ENCODE measurements around the gene PLXNA1.

PLXNA1 gene

DNA sequence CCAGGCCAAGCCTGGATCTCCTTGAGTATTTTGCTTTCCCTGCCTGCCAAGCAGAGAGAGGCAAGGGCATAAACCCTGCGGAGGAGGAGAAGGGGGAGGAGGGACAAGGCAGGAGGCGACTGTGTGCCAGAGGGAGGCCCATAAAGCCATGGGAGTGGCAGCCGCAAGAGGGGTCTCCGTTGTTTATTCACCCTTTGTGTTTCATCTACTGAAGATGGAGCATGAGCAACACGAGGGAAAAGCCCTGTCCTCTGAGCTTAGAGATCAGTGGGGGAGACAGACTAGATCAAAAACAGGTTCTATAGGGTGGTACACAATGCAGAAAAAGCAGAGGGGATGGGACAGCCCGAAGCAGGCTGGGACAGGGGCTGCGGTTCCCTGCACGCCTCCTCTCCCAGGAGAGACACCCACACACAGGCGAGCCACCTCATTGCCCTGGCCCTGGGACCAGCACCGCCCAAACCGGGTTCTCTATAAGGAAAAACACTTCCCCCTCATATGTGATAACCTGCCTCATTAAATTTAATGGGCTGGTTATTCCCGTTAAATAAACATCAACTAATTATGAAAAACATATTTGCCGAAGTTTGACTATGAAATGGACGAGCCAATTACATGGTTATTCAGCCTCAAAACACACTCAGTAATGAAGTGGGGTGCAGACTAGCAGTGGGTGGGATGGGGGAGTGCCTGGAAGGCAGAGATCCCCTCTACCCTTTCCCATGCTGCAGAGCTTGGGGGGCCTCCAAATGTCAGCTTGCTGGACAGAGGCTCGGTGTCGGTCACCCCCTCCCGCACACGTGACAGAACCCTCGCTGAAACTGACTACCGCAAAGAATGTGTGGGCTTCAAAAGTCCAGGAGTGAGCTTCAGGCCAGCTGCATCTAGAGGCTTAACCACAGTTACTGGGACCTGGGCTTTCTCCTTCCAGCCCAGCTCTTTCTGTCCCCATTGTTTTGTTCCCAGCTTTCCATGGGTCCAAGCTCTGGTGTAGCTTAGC is 14.2 kb upstream of the PLXNA1 start:
- DNase-seq (ENCODE audit: low spot score) = no peak

DNA sequence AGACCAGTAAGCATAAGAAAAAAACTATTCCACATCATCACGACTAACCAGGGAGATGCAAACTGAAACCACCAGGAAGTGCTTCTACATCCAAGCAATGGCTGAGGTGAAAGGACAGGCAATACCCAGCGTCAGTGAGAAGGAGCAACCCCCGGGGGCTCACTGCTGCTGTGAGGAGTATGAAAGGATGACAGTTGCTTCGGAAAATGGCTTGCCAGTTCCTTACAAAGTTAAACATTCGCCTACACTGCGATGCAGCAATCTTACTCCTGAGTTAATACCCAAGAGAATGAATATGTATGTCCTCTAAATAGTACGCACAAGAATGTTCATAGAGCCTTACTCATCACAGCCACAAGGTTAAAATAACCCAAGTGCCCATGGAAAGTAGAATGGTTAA is 13.3 kb upstream of the PLXNA1 start:
- no peak for DNase-seq (ENCODE audit: low spot score)

DNA sequence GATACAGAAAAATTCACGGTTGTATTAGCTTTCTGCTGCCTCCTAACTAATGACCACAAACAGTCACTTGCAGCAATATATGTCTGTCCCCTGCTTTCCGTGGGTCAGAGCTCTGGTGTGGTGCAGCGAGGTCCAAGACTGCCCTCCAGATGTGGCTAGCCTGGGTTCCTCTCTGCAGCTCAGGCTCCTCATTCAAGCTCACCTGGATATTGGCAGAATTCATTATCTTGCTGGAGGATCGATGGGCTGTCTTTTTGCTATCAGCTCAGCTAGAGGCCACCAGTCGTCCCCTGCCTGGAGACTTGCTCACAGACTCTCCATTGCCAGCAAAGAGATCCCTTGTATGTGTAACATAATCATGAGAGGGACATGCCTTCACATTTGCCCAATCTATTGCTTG is 12.8 kb upstream of the PLXNA1 start:
- no peak for DNase-seq (ENCODE audit: low spot score)

DNA sequence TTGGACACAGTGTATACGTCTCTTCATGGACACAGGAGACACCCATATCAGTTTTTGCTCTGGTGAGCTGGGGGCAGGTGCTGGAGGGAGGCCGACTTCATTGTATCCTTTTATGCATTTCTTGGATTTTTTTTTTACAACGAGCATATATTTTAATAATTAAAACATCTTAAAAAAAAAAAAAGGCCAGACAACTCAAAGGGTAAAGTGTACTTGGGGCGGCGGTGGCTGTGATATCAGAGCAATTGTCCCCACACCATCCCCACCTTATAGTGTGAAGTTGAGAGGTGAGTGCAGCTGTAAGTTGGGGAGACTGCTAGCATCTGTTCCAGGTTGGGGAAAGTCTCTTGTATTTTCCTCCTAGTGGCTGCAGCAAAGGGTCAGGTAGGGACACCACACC is 12.0 kb upstream of the PLXNA1 start:
- DNase-seq (ENCODE audit: low spot score) = no peak

DNA sequence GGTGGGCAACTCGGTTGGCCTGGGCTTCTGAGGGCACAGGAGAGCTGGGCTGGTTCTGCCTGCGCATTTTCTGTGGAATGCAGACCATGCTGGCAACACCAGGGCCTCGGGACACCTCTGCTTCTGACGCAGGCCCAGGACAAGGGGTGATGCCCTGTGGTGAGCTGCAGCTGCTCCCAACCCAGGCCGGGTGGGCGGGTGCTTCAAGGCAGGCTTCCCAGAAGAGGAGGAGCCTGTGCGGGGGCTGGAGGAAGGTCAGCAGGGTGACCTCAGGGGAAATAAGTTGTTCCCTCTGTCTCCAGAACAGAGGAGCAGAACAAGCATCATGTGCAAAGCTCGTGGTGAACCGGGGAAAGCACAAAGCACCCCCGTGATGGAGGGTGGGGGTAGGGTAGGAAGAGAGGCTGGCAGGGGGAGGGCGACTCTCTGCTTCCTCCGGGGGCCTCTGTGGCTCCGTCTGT is 11.0 kb upstream of the PLXNA1 start:
- peak; percentile 37 for DNase-seq (ENCODE audit: low spot score)

DNA sequence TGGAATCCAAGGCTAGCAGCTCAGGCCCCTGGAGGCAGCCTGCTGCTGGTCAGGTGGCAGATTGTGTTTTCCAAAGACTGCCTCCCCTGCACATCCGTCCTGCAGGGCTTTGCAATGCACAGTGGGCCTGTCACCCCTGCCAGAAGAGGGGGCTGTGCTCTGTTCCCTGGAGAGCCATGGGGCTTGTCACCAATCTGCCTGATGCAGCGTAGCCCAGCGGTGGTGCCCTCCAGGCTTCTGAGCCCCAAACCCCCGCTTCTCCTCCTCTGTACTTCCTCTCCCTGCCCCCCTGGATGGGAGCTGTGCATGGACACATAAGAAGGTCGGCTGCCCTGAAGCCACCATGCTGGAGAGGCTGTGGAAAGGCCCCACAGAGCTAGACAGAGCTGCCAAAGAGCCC is 10.0 kb upstream of the PLXNA1 start:
- DNase-seq (ENCODE audit: low spot score) = no peak

DNA sequence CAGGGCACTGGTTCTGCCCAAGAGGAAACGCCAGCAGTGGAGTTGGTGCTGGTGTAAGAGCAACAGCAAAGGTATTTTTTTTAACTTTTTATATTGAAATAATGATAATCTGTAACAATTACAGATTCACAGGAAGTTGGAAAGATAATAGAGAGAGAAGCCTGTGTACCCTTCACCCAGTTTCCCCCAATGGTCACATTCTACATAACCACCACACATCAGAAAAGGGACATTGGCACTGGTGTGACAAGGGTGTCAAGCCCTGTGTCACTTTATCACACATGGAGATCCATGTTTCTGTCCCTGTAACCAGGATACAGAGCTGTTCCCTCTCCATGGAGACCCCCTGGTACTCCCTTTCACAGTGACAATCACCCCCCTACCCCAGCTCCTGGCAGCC is 9.1 kb upstream of the PLXNA1 start:
- DNase-seq (ENCODE audit: low spot score) = no peak

DNA sequence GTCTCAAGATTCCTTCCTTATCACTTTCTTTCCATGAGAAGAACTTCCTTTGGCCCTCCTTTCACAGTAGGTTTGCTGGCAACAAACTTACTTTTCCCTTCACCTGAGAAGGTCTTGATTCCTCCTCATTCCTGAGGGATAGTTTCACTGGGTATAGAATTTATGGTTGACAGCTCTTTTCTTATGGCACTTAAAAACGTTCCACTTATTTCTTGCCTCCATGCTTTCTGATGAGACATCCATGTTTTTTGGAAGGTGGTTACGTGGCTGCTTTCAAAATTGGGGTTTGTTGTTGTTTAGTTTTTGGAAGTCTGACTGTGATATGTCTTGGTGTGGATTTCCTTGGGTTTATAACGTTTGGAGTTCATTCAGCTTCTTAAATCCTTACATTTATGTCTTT is 8.2 kb upstream of the PLXNA1 start:
- DNase-seq (ENCODE audit: low spot score) = no peak

DNA sequence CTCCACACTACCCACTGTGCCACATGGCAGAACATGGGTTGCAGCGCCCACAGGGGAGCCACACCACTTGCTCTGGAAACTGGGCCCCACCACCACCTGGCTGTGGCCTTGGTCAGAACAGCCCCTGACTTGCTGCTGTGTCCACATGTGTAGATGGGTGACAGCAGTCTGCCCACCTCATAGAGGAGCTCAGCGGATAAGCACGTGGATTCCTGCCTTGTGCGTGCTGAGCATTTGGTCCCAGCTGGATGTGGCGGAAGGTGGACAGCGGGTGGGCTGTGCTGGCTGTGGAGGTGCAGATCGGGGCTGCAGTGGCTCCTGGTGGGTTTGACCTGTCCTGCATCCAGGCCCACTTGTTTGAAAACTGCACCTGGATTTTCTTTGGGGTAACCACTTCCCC is 6.0 kb upstream of the PLXNA1 start:
- DNase-seq (ENCODE audit: low spot score) = no peak

DNA sequence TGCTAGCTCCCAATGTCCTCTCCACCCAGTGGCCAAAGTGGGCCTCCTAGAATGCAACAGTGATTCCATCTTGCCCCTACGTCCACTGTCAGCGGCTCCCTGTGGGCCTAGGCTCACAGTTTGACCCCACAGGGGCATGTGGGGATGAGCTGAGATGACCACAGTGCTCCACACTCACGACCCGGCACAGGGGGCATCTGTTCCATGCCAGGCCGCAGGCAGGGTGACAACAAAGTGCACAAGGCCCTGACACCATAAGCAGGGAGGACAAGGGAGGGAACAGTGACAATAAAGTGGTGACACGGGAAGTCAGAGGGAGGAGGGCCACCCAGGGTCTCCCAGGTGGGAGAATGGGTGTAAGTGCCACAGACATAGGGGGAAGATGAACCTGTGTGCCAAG is 5.1 kb upstream of the PLXNA1 start:
- DNase-seq (ENCODE audit: low spot score) = no peak

DNA sequence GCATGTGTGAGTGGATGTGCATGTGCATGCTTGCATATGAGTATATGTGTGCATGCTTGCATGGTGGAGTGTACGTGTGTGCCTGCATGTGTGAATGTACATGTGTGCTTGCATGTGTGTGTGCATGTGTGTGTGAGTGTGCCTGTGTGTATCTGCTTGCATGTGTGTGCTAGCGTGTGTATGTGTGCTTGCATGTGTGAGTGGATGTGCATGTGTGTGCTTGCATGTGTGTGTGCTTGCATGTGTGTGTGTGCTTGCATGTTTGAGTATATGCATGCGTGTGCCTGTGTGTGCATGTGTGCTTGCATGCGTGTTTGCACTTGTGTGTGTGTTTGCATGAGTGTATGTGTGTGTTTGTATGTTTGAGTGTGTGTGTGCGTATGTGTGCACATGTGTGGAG is 4.6 kb upstream of the PLXNA1 start:
- no peak for DNase-seq (ENCODE audit: low spot score)

DNA sequence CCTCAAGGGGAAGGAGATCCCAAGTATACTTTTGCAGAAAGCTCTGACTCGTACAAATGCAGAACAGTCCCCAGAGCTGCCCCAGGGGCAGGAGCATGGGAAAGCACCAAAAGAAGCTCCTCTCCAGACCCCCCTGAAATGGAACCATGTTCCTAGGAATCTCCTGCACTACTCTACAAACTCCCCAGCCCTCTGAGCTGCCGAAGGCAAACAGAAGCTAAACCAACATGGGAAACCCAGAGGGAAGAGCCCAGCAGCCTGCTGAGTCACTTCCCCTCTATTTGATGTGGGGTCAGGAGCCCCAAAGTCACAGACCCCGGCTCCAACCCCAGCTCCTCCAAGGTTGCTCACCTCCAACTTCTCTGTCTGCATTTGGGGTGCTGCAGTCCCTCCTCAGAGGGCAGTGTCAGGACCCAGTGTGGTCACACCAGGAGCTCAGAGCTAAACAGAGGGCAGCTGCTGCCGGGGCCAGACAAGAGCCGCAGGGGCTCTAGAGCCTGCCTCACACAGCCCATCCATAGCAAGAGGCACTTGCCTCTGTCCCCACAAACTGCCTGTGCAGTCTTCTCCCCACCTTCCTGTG is 3.8 kb upstream of the PLXNA1 start:
- DNase-seq (ENCODE audit: low spot score) = no peak

DNA sequence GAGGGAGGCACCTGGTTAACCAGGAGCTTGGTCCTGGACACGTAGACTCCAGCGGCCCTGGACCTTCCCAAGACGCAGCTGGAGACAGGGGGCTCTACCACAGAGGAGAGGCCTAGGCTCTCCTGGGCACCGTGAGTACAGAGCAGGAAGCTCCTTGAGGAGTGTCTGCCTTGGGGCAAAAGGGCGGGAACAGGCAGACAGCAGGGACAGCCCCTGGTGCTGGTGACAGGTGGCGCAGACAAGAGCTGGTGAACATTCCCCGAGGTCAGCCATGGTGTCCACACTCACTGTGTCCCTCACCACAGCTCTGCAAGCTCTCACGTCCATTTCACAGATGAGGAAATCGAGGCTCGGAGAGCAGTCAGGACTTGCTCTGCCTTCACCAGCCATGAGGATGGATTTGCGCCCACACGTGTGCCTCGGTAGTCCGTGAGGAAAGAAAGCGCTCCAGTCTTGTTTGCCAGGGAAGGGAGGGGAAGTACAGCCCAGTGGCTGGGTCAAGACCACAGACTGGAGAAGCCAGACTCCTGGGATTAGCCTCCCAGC is 2.6 kb upstream of the PLXNA1 start:
- no peak for DNase-seq (ENCODE audit: low spot score)

DNA sequence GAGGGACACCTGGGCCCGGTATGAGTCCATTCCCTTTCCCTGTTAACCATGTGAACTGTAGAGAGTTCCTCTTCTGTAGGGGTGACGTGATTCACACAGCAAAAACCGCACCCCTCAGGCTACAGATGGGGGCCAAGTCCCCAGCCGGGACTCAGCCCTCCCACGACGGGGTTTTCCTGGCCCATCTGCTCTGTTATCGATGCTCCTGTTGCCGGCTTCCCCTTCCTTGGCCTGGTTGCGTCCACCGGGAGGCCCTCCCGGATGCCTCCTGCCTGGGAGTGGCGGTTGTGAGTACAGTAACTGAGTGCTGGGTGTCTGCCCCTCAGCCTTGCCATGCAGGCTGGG is 817 bp upstream of the PLXNA1 start:
- DNase-seq (ENCODE audit: low spot score) = peak; percentile 66

DNA sequence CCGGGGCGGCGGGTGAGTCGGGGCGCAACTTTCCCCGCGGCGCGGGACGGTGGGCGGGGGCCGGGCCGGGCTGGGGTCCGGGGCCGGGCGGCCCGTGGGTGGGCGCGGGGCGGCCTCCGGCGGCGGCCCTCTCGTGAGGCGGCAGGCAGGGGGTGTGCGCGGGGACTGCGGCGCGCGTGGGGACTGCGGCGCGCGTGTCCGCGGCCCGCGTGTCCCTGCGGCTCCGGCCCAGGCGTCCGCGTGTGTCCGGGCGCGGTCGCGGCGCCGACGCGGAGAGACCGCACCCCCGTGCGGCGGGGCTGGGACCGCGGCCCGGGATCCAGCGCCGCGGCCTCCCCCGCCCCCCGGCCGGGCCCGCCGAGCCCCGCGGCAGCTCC is 349 bp downstream of the PLXNA1 start:
- DNase-seq (ENCODE audit: low spot score) = peak; percentile 41

DNA sequence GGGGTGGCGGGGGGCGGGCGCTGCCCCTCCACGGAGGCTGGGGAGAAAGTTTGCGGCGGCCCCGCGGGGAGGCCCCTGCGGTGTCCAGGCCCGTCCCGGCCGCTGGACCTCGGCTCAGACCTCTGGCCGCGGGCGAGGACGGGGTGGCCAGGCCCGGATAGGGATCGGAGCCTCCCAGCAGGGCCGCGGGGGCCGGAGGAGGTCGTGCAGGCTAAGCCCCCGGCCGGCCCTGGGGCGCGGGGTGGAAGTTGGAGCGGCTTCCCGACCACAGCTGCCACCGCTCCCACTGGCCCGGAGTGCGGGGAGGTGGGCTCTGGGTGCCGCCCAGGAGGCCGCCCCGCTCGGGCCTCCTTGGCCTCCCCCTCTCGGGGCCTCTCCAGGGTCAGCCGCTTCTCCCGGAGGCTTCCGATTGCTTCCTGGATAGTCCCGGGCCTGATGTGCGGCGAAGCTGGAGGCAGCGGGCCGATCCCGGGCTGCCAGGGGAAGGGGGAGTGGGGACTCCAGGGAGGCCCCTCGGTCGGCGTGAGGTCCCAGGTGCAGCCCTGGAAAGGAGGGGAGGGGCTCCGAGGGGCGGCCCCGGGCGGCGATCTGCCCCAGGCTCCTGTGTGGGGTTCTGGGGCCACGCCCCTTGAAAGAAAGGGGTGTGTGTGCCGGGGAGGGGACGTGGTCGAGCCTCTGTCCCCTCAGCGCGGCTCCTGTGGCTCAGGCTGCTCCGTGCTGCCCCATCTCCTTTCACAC is 907 bp downstream of the PLXNA1 start:
- DNase-seq (ENCODE audit: low spot score) = no peak

DNA sequence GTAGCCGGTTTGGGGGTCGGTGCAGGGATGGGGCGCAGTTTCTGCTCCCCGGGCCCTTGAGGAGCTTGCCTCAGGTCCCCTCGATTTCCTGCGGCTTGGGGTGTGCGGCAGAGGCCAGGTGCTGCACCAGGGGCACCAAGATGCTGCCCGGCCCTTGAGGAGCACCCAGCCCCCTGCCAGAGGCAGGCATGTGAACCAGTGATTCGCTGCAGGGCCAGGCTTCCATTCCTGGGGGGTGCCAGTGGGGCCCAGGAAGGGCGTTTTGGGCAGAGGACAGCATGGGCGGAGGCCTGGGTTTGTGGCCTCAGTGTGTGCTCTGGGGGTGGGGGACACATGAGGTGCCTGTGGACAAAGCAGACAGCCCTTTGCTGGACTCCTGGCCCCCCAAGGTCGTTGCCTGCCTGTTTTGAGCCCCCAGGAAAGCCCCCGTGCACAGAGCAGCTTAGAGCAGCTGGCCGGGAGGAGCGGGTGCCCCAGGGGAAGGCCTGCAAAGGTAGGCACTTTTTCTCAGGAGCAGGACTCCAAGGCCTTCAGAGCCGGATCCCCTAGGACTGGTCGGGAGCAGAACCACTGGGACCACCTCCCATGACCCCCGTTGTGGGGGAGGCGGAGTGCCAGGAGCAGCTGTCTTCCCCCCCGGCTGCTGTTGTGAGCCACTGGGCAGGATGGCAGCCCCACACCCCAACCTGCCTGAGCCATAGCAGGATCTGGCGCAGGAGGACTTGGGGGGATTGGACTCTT is 1.6 kb downstream of the PLXNA1 start:
- no peak for DNase-seq (ENCODE audit: low spot score)

DNA sequence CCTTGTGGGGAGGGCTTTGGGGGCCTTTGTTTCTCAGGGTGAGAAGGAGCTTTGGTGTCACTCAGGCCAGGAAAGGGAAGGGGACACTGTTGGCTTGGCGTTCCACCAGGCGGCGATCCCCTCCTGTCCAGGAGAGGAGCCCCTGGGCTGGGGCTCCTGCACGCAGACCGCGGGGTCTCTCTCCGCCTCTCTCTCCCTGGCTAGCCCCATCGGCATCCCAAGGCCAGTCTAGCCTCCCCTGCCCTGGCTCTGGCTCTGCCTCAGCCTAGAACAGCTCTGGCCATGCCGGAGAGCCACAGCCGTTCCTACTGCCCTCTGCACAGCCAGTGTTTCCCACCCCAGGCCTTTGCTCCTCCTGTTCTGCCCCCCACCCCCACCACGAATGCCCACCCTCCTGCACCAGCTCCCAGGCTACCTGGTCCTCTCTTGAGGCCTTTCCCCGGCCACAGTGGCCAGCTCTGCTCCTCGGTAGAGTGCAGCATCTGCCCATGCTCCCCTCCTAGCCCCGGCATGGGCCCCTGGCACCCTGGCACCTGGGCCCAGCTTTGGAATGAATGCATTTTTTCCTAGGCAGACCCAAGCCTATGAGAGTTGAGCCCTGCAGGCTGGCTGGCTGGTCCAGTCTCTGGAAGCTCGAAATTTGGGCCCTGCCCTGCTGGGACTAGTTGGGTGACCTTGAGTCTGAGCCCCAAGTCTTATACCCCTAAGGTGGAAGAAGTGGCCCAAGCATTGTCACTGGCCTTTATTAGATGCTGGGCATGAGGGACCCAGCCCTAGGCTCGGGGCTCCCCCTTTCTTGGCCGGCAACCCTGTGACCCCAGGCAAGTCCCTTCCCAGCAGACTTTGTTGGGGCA is 2.4 kb downstream of the PLXNA1 start:
- DNase-seq (ENCODE audit: low spot score) = no peak

DNA sequence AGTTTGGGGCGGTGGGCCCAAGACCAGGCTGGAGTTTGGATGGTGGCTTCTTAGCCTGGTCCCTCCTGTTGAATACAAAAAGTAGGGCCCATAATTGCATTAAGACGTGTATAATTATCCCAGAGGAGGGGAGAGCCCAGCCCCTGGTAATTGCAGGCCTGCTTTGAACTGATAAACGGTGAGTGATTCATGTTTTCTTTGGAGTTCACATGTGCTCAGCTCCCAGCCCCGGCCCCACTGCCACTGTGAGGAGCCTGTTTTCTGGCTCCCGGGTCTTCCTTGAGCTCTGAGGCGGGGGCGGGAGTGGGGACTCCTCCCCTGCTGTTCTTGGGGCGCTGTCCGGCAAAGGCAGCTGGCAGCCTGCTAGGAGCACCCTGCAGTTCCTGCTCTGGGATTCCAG is 3.1 kb downstream of the PLXNA1 start:
- DNase-seq (ENCODE audit: low spot score) = no peak

DNA sequence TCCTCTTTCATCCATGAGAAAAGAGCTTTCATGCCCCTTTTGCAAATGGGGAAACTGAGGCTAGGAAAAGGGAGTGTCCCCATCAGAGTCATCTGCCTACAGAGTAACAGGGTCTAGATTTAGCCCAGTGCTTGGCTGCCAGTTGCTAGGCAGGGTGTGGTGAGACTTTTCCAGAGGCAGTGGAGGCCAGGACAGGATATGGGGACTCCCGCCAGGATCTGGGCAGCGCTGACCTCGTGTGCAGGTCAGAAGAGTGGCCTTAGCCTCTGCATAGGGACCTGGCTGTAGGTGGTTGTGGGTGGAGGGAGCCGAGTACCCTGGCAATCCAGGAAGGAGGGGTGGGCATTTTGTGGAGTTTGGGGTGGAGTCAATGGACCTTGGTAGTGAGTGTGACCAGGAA is 4.2 kb downstream of the PLXNA1 start:
- DNase-seq (ENCODE audit: low spot score) = no peak

DNA sequence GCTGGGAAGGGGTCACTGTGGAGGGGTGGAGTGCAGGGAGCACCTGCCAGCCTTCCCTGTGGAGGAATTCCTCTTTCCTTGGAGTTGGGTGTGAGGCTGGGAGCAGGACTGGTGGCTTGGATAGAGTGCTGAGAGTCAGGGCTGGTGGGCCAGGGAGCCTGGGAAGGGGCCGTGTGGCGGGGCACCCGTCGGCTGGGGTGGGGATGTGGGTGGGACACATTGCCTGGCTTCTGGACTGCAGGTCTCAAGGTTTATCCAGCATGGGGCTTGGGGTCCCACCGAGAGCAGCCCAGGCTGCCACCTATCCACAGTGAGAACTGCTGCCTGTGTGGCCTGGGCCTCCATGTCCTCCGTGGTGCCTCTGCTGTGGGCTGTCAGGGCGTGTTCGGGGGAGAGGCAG is 4.7 kb downstream of the PLXNA1 start:
- no peak for DNase-seq (ENCODE audit: low spot score)

Measured in germinal center (tissue), 1 donor.